Fibroblast of lung (primary cell): ENCODE measurements around the gene USH2A. TPM values are rescaled to one million over a fixed set of nuclear protein-coding genes. Genes with fewer than 3 reads are reported as not detected.

Source experiments
- DNase-seq, 2 donors: peaks; one replicate each; pipeline versions ENCODE4 v3.0.0 to v3.0.0-alpha.2; 2010; ENCODE audit warnings: low read depth in 2 of 2
- H2AFZ ChIP-seq: 2 replicates; pipeline ENCODE4 v1.5.1; 2012; ENCODE audit warnings: low read length, control low read depth, inconsistent platforms
- H3K27ac ChIP-seq: 2 replicates; pipeline ENCODE4 v1.5.1; 2011; ENCODE audit warnings: low read length, control low read depth; ENCODE audit not compliant: insufficient read depth
- H3K27me3 ChIP-seq: 2 replicates; pipeline ENCODE4 v1.5.1; 2011; ENCODE audit warnings: mild to moderate bottlenecking, low read length; ENCODE audit not compliant: control insufficient read depth, insufficient read depth
- H3K36me3 ChIP-seq: 2 replicates; pipeline ENCODE4 v1.5.1; 2011; ENCODE audit warnings: low read length; ENCODE audit not compliant: control insufficient read depth, insufficient read depth
- H3K4me1 ChIP-seq: 2 replicates; pipeline ENCODE4 v1.5.1; 2011; ENCODE audit warnings: low read length; ENCODE audit not compliant: control insufficient read depth, insufficient read depth; ENCODE audit errors: extremely low read depth
- H3K4me2 ChIP-seq: 2 replicates; pipeline ENCODE4 v1.5.1; 2011; ENCODE audit warnings: low read length, control low read depth; ENCODE audit not compliant: insufficient read depth; ENCODE audit errors: extremely low read depth
- H3K4me3 ChIP-seq, 4 experiments: fragments of 200-600 bp in 1 of 4; sonication (generic) in 1 of 4; replicated peaks in 1 of 4; 2 replicates each; pipeline ENCODE4 v1.5.1; 2011 to 2016; ENCODE audit warnings: low read length in 4 of 4, low read depth in 3 of 4, mild to moderate bottlenecking in 3 of 4, control low read depth in 2 of 4, inconsistent platforms in 1 of 4, mixed read lengths in 1 of 4; ENCODE audit not compliant: insufficient read depth in 1 of 4; ENCODE audit errors: control extremely low read depth in 1 of 4
- H3K79me2 ChIP-seq: 2 replicates; pipeline ENCODE4 v1.5.1; 2012; ENCODE audit warnings: mild to moderate bottlenecking, low read length, inconsistent platforms; ENCODE audit not compliant: control insufficient read depth, insufficient read depth
- H3K9ac ChIP-seq: 2 replicates; pipeline ENCODE4 v1.5.1; 2011; ENCODE audit warnings: mild to moderate bottlenecking, low read length, control low read depth; ENCODE audit not compliant: insufficient read depth
- H3K9me3 ChIP-seq: 2 replicates; pipeline ENCODE4 v1.5.1; 2012; ENCODE audit warnings: low read depth, low read length; ENCODE audit not compliant: control insufficient read depth, insufficient read depth
- H4K20me1 ChIP-seq: 2 replicates; pipeline ENCODE4 v1.5.1; 2011; ENCODE audit warnings: low read length; ENCODE audit not compliant: control insufficient read depth, insufficient read depth; ENCODE audit errors: extremely low read depth
- EZH2 ChIP-seq: IDR thresholded peaks from 2 replicates; pipeline ENCODE4 v1.5.1; 2012; ENCODE audit warnings: low read length, control low read depth, mild to moderate bottlenecking; ENCODE audit errors: missing control alignments
- polyA plus RNA-seq, 2 donors: library from polyadenylated mRNA; depleted of rRNA in 1 of 2; stranded (reverse) in 1 of 2; unstranded in 1 of 2; fragments of >200 nt; gene quantifications; 2 replicates each; pipeline ENCODE4 v1.2.1, GENCODE V29; 2011 to 2012; ENCODE audit warnings: missing spikeins in 1 of 2
- total RNA-seq: library from RNA; depleted of rRNA; stranded (reverse); fragments of >200 nt; gene quantifications from 2 replicates; pipeline ENCODE4 v1.2.1, GENCODE V29; 2014
- TF ChIP-seq, protein P1 (sequence below), 2 donors: IDR thresholded peaks in 1 of 2; conservative IDR thresholded peaks in 1 of 2; 1 replicate in 1 of 2; 2 replicates in 1 of 2; pipeline ENCODE4 v1.5.1; 2011 to 2012; ENCODE audit warnings: low read length in 2 of 2, control low read depth in 1 of 2, inconsistent platforms in 1 of 2, low read depth in 1 of 2, mild to moderate bottlenecking in 1 of 2

USH2A gene
- total and polyA plus RNA-seq, 2 donors (not counting 1 experiment from before 2014, with no cell fraction given): under 0.01 to 0.01 TPM

DNA sequence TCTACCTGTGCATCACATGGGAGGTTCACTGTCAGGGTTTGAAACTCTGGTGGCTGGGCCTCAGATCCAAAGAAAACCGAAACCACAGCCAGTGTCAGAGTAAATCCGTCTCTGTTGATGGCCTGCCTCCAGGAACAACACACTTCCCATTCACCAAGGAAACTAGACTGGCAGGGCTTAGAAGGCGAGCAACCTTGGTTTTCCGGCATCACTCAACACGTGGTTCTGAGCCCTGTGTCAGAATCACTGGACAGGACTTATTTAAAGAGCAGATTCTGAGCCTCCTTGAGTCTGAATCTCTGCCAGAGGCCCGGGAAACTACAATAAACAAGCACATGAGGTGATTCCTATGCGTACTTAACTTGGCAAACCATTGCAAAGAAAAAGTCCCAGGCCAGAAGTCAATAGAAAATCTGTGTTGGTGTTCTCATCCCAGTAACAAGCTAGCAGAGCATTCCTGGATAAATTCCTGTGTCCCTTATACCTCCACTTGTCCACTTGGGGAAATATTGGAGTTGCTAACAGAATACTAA, 786.1 kb downstream of the USH2A start:
- no peak overlapping the region for H3K9ac ChIP-seq
- H3K4me3 ChIP-seq: peak overlapping the region in 3 of 4 experiments; percentile 11 to 36 (median 23)

DNA sequence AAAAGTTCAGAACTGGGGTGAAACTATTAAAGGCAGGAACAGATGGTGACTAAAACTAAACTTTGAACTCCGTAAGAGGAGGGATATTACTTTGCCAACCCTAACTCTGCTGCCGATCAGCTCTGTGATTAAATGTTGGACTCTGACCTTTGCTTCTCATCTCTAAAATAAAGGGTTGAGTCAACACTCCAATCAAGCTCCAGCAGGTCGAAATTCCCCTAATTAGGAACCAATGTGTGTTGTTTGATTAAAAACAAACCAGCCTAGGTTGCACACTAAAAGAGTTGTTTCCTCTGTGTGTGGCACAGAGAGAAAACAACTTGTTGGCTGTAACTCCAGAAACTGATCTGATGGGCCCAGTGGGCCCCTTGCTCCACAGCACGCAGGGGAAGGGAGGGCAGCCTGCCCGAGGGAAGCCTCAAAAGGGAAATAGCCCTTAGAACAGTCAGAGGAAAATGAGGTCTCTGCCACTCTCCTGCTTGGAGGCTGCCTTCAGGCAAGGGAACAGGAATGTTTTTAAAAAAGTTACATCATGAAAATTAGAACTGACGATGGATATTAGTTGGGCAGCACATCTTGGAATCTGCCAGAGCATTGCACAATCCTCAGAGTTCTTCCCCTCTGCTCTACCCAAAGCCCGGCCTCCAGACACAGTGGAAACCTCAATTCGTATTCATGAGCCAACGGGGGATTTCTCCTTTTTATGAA, 786.8 kb downstream of the USH2A start:
- peak overlapping the region in 3 of 4 experiments; percentile 11 to 36 (median 23) for H3K4me3 ChIP-seq
- H3K79me2 ChIP-seq: no peaks in the 10 kb centered on the region
- H3K27ac ChIP-seq: peak overlapping the region; percentile 63
- TF ChIP-seq EZH2: no peak
- TF ChIP-seq, protein P1, sequence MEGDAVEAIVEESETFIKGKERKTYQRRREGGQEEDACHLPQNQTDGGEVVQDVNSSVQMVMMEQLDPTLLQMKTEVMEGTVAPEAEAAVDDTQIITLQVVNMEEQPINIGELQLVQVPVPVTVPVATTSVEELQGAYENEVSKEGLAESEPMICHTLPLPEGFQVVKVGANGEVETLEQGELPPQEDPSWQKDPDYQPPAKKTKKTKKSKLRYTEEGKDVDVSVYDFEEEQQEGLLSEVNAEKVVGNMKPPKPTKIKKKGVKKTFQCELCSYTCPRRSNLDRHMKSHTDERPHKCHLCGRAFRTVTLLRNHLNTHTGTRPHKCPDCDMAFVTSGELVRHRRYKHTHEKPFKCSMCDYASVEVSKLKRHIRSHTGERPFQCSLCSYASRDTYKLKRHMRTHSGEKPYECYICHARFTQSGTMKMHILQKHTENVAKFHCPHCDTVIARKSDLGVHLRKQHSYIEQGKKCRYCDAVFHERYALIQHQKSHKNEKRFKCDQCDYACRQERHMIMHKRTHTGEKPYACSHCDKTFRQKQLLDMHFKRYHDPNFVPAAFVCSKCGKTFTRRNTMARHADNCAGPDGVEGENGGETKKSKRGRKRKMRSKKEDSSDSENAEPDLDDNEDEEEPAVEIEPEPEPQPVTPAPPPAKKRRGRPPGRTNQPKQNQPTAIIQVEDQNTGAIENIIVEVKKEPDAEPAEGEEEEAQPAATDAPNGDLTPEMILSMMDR (conservative IDR thresholded peaks at IDR 0.05 in 1 of 2, IDR thresholded peaks at IDR 0.05 in 1 of 2; ENCODE audit: low read depth in 1 of 2, low read length in 2 of 2): no peak
- H4K20me1 ChIP-seq: no peaks in the 10 kb centered on the region
- no peak overlapping the region for H3K9ac ChIP-seq
- no peaks in the 10 kb centered on the region for H3K36me3 ChIP-seq
- no peaks in the 10 kb centered on the region for H3K9me3 ChIP-seq
- H3K4me1 ChIP-seq: peaks cover 2% of the 10 kb centered on the region
- no peaks in the 10 kb centered on the region for H3K27me3 ChIP-seq
- H2AFZ ChIP-seq: peak overlapping the region; percentile 82
- peak overlapping the region; percentile 83 for H3K4me2 ChIP-seq
- peak; percentile 70 to 90 for DNase-seq

More for the DNA sequence above, 786.1 kb downstream of the USH2A start:
- no peak for TF ChIP-seq EZH2
- TF ChIP-seq, protein P1 (conservative IDR thresholded peaks at IDR 0.05 in 1 of 2, IDR thresholded peaks at IDR 0.05 in 1 of 2; ENCODE audit: low read depth in 1 of 2, low read length in 2 of 2): no peak
- H3K4me2 ChIP-seq: peak overlapping the region; percentile 83
- H3K27ac ChIP-seq: peak overlapping the region; percentile 63
- H3K9me3 ChIP-seq: no peaks in the 10 kb centered on the region
- H3K4me1 ChIP-seq: peaks cover 2% of the 10 kb centered on the region
- no peaks in the 10 kb centered on the region for H4K20me1 ChIP-seq
- H3K27me3 ChIP-seq: no peaks in the 10 kb centered on the region
- no peaks in the 10 kb centered on the region for H3K36me3 ChIP-seq
- DNase-seq: peak; percentile 89 to 95
- H2AFZ ChIP-seq: peak overlapping the region; percentile 82
- no peaks in the 10 kb centered on the region for H3K79me2 ChIP-seq

DNA sequence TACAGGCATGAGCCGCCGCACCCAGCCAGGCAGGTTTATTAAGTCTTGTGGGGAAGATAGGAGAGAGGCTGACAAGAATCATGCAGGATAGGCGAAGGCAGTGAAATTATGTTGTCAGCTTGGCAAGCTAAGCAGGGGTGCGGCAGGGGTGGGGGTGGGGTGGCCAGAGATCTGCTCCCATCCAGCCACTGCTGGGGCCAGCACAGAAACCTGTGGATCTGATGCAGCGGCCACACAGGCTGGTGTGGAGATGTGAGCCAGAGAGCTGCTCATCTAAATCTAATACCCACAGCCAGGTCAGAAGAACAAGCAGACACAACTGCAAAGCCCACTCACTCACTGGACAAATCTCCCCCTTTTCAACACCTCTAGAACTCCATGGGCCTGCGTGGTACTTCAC, 787.4 kb downstream of the USH2A start:
- no peaks in the 10 kb centered on the region for H3K79me2 ChIP-seq
- no peak overlapping the region for H3K27ac ChIP-seq
- H3K27me3 ChIP-seq: no peaks in the 10 kb centered on the region
- DNase-seq: no peak
- H3K36me3 ChIP-seq: no peaks in the 10 kb centered on the region
- no peaks in the 10 kb centered on the region for H3K9me3 ChIP-seq
- no peak overlapping the region for H3K4me3 ChIP-seq
- H2AFZ ChIP-seq: no peak overlapping the region
- H4K20me1 ChIP-seq: no peaks in the 10 kb centered on the region
- peaks cover 2% of the 10 kb centered on the region for H3K4me1 ChIP-seq
- no peak for TF ChIP-seq EZH2
- H3K9ac ChIP-seq: no peak overlapping the region
- no peak overlapping the region for H3K4me2 ChIP-seq
